ENCODE measurements around the gene COL27A1. TPM values are rescaled to one million over a fixed set of nuclear protein-coding genes. Genes with fewer than 3 reads are reported as not detected.
A peak's percentile ranks its signal among the peaks of the same experiment; 100 is the strongest.
"Not testable (repeated sequence)": the region's sequence is repeated elsewhere in the genome, so short reads cannot be mapped to it uniquely, and the experiment has no call there.

The COL27A1 gene
- total RNA-seq, 2 donors from 2014 or later = 2.7 to 3.7 TPM

- intact Hi-C loops (cut with DNase I, micrococcal nuclease) = no loop called here
- DNase-seq = peak in 1 of 2 donors; percentile 3
- no peak for ATAC-seq
Observed at GRCh38 chr9:114313186-114313585, 157.8 kb downstream of the COL27A1 start.

- no peak for DNase-seq
- ATAC-seq = no peak
- intact Hi-C loops (cut with DNase I, micrococcal nuclease) = no loop called here
Observed at GRCh38 chr9:114314256-114314867, 159.0 kb downstream of the COL27A1 start.

- DNase-seq (peak in 1 of 2 donors; percentile 5), ATAC-seq (no peak)
- intact Hi-C loops (cut with DNase I, micrococcal nuclease) = no loop called here
Observed at GRCh38 chr9:114314881-114315722, 159.8 kb downstream of the COL27A1 start.

GRCh38 chr9:114315723-114316363 lies 160.5 kb downstream of the COL27A1 start:
- ATAC-seq = no peak
- DNase-seq = no peak
- intact Hi-C loops (cut with DNase I, micrococcal nuclease) = no loop called here

- DNase-seq (peak in 1 of 2 donors; percentile 5), ATAC-seq (no peak)
- intact Hi-C loops (cut with DNase I, micrococcal nuclease) = no loop called here
Observed at GRCh38 chr9:114316605-114317230, 161.4 kb downstream of the COL27A1 start.

- no peak for ATAC-seq
- intact Hi-C loops (cut with DNase I, micrococcal nuclease) = no loop called here
- no peak for DNase-seq
Observed at GRCh38 chr9:114317665-114318357, 162.5 kb downstream of the COL27A1 start.

- DNase-seq (no peak), ATAC-seq (no peak)
- intact Hi-C loops (cut with DNase I, micrococcal nuclease) = no loop called here
Observed at GRCh38 chr9:114318416-114318815, 163.1 kb downstream of the COL27A1 start.

GRCh38 chr9:114319147-114319546 lies 163.8 kb downstream of the COL27A1 start:
- DNase-seq = peak in 1 of 2 donors; percentile 5

GRCh38 chr9:114320710-114321109 lies 165.4 kb downstream of the COL27A1 start:
- DNase-seq = peak in 1 of 2 donors; percentile 6
- ATAC-seq = not testable (repeated sequence)

More at GRCh38 chr9:114319147-114319546, 163.8 kb downstream of the COL27A1 start:
- intact Hi-C loops (cut with DNase I, micrococcal nuclease) = no loop called here
- peak; percentile 52 for ATAC-seq

GRCh38 chr9:114321759-114322158 lies 166.4 kb downstream of the COL27A1 start:
- ATAC-seq = no peak

More at GRCh38 chr9:114320710-114321109, 165.4 kb downstream of the COL27A1 start:
- intact Hi-C loops (cut with DNase I, micrococcal nuclease) = not testable (repeated sequence)

GRCh38 chr9:114322160-114322818 lies 167.0 kb downstream of the COL27A1 start:
- ATAC-seq; intact Hi-C loops (cut with DNase I, micrococcal nuclease): not testable (repeated sequence)
- peak in 1 of 2 donors; percentile 15 for DNase-seq

More at GRCh38 chr9:114321759-114322158, 166.4 kb downstream of the COL27A1 start:
- DNase-seq = peak in 1 of 2 donors; percentile 0
- intact Hi-C loops (cut with DNase I, micrococcal nuclease) = no loop called here

- DNase-seq; intact Hi-C loops (cut with DNase I, micrococcal nuclease): not testable (repeated sequence)
- peak; percentile 13 for ATAC-seq
Observed at GRCh38 chr9:114322831-114323531, 167.6 kb downstream of the COL27A1 start, which contains the start of gene ORM1. TSS of gene ORM1 (plus strand) at chr9:114323098. CDS start at chr9:114323134, 36 bp downstream.

- intact Hi-C loops (cut with DNase I, micrococcal nuclease); ATAC-seq; DNase-seq: not testable (repeated sequence)
Observed at GRCh38 chr9:114323849-114324248, 168.5 kb downstream of the COL27A1 start.

- no peak for DNase-seq
- intact Hi-C loops (cut with DNase I, micrococcal nuclease) = no loop called here
- no peak for ATAC-seq
Observed at GRCh38 chr9:114324492-114324891, 169.2 kb downstream of the COL27A1 start.

GRCh38 chr9:114324965-114325364 lies 169.6 kb downstream of the COL27A1 start:
- DNase-seq; intact Hi-C loops (cut with DNase I, micrococcal nuclease); ATAC-seq: not testable (repeated sequence)

- DNase-seq; intact Hi-C loops (cut with DNase I, micrococcal nuclease); ATAC-seq: not testable (repeated sequence)
Observed at GRCh38 chr9:114325684-114326254, 170.4 kb downstream of the COL27A1 start.

- DNase-seq = no peak
- ATAC-seq = no peak
- intact Hi-C loops (cut with DNase I, micrococcal nuclease) = no loop called here
Observed at GRCh38 chr9:114327749-114328148, 172.4 kb downstream of the COL27A1 start.
